ENCODE results near the gene TWF2. TPM values are rescaled to one million over a fixed set of nuclear protein-coding genes. Genes with fewer than 3 reads are reported as not detected.

The TWF2 gene
- total and polyA plus RNA-seq, 2 of the 4 experiments (the other 2 are of a cell fraction), result 111 to 145 TPM

DNA sequence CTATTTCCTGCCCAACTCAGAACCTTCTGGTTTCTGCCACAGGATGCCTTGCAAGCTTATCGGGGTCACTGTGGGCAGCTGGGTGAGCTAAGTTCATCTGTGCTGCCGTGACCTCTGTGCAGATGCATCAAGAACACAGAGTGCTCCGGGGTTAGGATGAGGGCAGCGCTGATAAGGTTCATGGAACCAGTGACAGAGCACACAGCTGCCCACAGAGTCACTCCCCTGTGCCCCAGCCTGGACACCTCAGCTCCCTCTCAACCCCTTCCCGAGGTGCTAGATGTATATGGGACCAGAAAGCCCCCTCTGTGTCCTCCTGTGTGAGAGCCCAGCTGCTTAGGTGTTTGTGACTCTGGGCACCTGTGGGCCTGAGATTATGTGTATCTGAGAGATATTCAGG lies 56.8 kb downstream of the TWF2 start:
- no peak overlapping the region for H3K9ac ChIP-seq (ENCODE audit: low read depth, low read length)
- no peak overlapping the region for H3K23ac ChIP-seq (ENCODE audit: low read depth, low read length)
- H3K4me3 ChIP-seq (ENCODE audit: insufficient read depth, low read depth, low read length), result no peak overlapping the region
- H3K36me3 ChIP-seq (ENCODE audit: control insufficient read depth, insufficient read depth, low read length), result no peaks in the 10 kb centered on the region
- H3K27me3 ChIP-seq (ENCODE audit: control insufficient read depth, insufficient read depth, low read length), result peaks cover 8% of the 10 kb centered on the region
- H3K4me1 ChIP-seq (ENCODE audit: control insufficient read depth, insufficient read depth, low read length), result peaks cover under 1% of the 10 kb centered on the region; the same call in 1 of the 2 replicates
- CTCF ChIA-PET, result no interaction called here
- no TSS peak for BruUV-seq (replicated peaks)
- no peak for TF ChIP-seq RCOR1 (IDR thresholded peaks at IDR 0.05; ENCODE audit: insufficient replicate concordance, low read length)
- TF ChIP-seq RFX5 (IDR thresholded peaks at IDR 0.05; ENCODE audit: low read depth, low read length), result no peak
- TF ChIP-seq MAFK (IDR thresholded peaks at IDR 0.05; ENCODE audit: low read depth, low read length), result no peak
- TF ChIP-seq MXI1 (IDR thresholded peaks at IDR 0.05; ENCODE audit: borderline replicate concordance, low read depth, low read length), result no peak
- H2BK120ac ChIP-seq (ENCODE audit: low read depth, low read length), result no peak overlapping the region
- H3K14ac ChIP-seq (replicated peaks; ENCODE audit: low read depth, low read length), result no peak overlapping the region
- H3K18ac ChIP-seq (ENCODE audit: low read depth, low read length), result no peak overlapping the region
- WGBS, 2 experiments (ENCODE audit: extremely low coverage in 2 of 2, insufficient read length in 1 of 2), result 100% methylated on average over 1 of the region's 5 CpGs; no CpG with 5 or more reads in 1 of the 2 experiments
- H4K20me1 ChIP-seq (ENCODE audit: insufficient read depth, low read length), result no peaks in the 10 kb centered on the region
- H2AFZ ChIP-seq (replicated peaks; ENCODE audit: low read length, poor library complexity), result no peak overlapping the region
- H3K79me1 ChIP-seq (ENCODE audit: low read depth in 1 of 2, low read length in 2 of 2), result no peaks in the 10 kb centered on the region
- no peak overlapping the region for H4K5ac ChIP-seq (ENCODE audit: low read depth, low read length)
- no peak overlapping the region for H3K4me2 ChIP-seq (ENCODE audit: low read depth, low read length)
- in situ Hi-C loops (cut with MboI; ENCODE audit: low sequenced_read_pairs), result no loop called here
- intact Hi-C loops (cut with micrococcal nuclease), result no loop called here
- POLR2A ChIA-PET (ENCODE audit: unreplicated experiment), result no interaction called here
- no peak overlapping the region for H2BK15ac ChIP-seq (ENCODE audit: low read depth, low read length)
- H3K4ac ChIP-seq (ENCODE audit: low read depth, low read length), result no peak overlapping the region
- H2AK9ac ChIP-seq (replicated peaks; ENCODE audit: low read depth, low read length, poor library complexity), result no peak overlapping the region
- no peak overlapping the region for H2AK5ac ChIP-seq (ENCODE audit: low read depth, low read length)
- 0 out of 2 replicates have a peak, but pooled peaks cover under 1% of the 10 kb centered on the region for H3K9me1 ChIP-seq (ENCODE audit: insufficient read depth, low read length)
- H3K56ac ChIP-seq (ENCODE audit: extremely low read depth, insufficient read depth, low read length), result no peak overlapping the region
- no peak overlapping the region for H4K91ac ChIP-seq (ENCODE audit: insufficient read depth, low read depth, low read length)
- DNase-seq (no peak), ATAC-seq (ENCODE audit: low read depth) (no peak)
- no peaks in the 10 kb centered on the region for H3K9me3 ChIP-seq (ENCODE audit: control insufficient read depth, insufficient read depth, low read length)
- no peak overlapping the region for H2BK5ac ChIP-seq (ENCODE audit: low read depth, low read length, poor library complexity, severe bottlenecking)
- dilution Hi-C loops (cut with HindIII; ENCODE audit: low sequenced_read_pairs, unreplicated experiment), result no loop called here
- H4K8ac ChIP-seq (ENCODE audit: low read depth in 2 of 2, low read length in 2 of 2), result no peak overlapping the region
- no peak overlapping the region for H2BK20ac ChIP-seq (ENCODE audit: low read depth, low read length)
- no peak overlapping the region for H3K27ac ChIP-seq (ENCODE audit: insufficient read depth, low read length)
